Amniotic epithelial cell (primary cell): ENCODE data around the gene COL12A1.

Experiments
- DNase-seq: peaks from one replicate; pipeline ENCODE4 v3.0.0-alpha.2; 2010; ENCODE audit warnings: low read depth

COL12A1 gene

DNA sequence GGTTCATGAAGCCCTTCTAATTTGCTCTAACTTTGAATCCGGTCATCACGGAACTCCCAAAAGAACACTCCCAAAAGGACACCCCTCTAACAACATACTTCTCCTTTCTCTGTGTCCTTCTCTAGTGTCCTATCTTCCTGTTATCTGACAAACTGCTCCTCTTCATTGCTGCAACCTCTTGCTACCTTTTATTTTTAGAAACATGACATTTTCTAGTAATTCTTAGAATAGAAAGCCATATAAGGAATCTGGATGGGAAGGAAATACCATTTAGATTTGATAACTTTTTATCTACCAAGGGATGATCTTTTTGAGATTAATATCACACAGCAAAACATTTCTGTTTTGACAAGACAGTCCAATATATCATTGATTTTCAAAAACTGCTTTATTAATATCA, 63.1 kb downstream of the COL12A1 start:
- DNase-seq: no peak

DNA sequence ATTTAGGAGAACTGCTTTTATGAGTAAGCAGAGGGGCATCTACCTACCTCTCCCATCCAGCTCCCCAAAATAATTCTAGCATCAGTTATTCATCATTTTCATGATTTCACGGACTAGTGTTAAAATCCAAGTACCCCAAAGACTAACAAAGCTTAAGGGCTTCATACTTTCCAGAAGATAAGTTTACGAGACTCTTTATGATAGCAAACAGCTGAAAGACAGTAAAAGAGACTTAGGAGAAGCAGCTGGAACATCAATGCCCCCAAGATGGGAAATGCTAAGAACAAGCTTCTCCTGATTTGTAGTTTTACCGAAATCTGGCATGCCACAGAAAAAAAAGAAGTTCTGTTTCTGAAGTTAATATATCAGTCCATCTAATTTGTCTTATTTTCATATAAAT, 70.0 kb downstream of the COL12A1 start:
- no peak for DNase-seq

- DNase-seq: no peak
These were observed 70.4 kb downstream of the COL12A1 start for GRCh38 chr6:75135450-75135849.

GRCh38 chr6:75130784-75131183, 75.1 kb downstream of the COL12A1 start:
- peak; percentile 38 for DNase-seq

- DNase-seq: peak; percentile 87
These were observed 76.8 kb downstream of the COL12A1 start for GRCh38 chr6:75128878-75129570.

DNA sequence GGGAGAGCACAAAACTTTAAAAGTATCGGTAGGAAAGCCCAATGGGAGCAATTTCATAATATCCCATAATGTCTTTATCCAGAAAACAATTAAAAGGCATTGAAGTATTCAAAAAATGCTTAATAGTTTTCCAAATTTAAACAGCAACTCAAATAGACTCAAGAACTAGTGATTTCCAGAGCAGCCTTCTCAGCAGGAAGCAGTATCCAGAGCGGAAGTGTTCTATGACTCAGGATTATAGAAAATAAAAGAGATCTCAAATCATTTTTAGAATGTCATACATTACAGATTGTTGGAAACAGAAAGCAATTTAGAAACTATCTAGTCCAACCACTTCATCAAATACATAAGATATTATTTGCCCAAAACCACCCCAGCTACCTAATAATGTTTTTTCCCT, 79.3 kb downstream of the COL12A1 start:
- no peak for DNase-seq

- DNase-seq: peak; percentile 73
These were observed 80.9 kb downstream of the COL12A1 start for GRCh38 chr6:75124983-75125382.

DNA sequence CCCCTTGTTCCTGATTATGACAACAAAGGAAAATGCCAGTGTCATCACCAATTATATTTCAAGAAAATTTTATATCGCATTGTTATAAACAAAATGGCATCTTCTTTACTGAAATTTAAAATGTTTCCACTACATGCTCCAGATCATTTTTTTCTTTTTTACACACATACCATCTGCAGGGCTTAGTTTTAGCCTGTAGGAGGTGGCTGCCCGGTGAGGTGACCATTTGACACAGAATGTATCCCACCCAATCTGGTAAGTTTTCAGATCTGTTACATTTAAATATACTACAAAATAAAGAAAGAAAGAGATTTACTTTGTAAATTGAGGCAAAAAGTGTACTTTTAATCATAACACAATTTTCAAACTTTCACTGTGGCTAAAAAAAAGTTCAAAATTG, 81.8 kb downstream of the COL12A1 start:
- no peak for DNase-seq

GRCh38 chr6:75118925-75119515, 86.8 kb downstream of the COL12A1 start:
- DNase-seq: no peak

DNA sequence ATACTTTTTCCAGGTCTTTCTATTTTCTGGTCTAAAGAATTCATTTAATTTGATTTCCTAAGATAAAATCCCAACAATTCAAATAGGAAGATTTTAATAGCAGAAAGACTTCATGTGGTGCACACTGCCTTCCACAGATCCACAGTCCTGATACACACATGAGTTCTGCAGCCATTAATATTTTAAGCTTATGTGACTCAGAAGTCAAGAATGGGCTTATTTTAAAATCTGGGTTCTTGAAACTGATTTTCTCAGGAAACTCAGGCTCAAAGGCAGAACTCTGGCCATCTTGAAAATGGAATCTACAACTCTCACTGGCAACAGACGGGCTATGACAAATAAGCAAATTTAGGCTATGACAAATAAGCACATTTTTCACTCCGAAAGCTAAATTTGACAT, 88.2 kb downstream of the COL12A1 start:
- DNase-seq: peak; percentile 27

GRCh38 chr6:75116946-75117345, 88.9 kb downstream of the COL12A1 start:
- no peak for DNase-seq

GRCh38 chr6:75115481-75115880, 90.4 kb downstream of the COL12A1 start:
- DNase-seq: peak; percentile 46

DNA sequence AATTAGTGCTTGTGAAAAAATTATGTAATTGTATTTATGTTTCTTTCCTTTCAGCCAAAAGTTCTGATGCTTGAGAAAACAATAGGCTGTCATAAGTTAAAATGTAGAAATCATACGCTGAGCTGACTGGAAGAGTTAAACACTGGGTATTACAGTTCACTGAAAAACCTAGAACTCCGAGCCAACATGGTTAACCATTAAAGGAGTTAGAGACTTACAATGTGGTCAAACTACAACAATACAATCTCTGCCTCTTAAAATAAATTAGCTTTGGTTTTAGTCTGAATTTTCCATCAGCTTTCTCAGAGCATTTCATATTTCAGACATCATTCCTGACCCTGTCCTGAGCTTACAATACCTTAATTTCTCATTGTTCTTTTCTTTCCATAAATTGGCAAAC, 91.0 kb downstream of the COL12A1 start:
- DNase-seq: no peak

DNA sequence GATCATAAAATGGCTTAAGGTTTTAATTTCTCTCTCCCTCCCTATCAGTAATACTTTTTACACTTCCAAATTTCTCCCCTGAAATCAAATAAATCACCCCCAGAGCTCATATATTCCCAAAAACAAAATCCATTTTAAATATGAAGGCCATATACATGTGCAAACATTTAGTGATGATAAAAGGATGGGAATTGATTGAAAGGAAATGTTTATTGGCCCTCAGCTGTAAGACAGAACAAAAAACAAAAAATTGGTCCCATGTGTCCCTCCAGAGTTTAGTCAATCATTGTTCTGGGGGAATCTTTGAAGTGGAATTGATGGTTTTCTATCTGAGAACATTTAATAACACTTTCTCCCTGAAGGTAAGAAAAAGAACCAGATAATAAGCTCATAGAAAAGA, 91.7 kb downstream of the COL12A1 start:
- no peak for DNase-seq

- peak; percentile 58 for DNase-seq
These were observed 92.4 kb downstream of the COL12A1 start for GRCh38 chr6:75113446-75113845.

DNA sequence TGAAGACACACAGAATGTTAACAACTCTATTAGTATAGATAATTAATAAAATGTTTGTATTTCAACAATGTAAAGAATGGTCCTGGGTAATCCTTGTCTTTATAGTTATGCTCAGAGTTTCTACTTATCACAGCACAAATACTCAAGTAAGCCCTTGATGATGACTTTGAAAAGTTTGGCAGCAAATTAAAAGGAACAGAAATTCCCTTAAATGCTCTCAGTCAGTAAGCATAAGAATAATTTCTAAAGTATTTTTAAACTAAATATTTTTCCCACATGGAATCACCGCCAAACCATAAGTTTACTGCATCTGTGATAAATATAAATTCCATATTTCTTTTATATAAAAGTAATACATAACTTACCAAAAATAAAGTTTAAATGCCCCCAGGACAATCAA, 96.1 kb downstream of the COL12A1 start:
- no peak for DNase-seq

DNA sequence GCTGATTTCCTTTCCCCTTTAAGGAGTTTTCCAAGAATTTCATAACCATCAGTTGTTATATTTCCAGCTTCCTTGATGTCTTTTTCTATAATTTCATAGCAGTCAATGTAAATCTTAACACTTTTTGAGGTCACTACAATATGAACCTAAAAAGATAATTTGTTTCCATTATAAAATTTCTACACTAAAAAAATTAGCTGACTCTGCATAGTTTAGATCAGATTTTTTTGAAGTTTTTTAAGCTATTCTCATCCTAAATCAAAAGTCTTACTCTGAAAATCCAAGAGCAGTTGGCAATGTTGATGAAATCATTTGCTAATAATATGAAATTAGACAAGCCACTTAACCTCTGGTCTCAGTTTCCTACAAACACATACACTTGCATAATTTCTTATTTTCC, 96.8 kb downstream of the COL12A1 start:
- no peak for DNase-seq

DNA sequence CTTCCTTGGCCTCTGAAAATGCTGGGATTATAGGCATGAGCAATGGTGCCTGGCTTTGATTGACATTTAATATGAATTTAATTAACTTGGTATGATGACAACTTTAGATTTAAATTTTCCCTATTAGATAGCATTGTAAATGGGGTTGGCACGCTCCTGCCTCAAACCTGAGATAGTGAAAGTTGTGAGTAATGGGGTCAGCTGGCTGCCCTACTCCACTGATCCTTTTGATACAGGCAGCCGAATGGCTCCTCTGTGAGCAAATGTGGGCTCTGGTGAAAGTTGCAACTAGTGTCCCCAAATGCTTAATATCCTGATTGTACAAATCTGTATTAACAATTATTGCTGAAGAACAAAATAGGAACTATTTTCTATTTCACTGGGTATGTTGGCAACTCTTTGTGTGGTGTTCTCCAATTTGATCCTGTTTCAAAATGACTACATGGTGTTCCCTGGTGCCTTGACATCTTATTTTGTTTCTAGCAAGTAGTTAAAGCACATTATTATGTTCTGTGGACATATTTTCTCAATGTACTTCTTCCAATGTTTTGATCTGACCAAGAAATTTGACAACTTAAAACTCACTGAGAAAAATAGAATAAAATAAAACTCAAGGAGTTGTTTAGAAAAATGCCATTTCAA, 97.4 kb downstream of the COL12A1 start:
- no peak for DNase-seq

DNA sequence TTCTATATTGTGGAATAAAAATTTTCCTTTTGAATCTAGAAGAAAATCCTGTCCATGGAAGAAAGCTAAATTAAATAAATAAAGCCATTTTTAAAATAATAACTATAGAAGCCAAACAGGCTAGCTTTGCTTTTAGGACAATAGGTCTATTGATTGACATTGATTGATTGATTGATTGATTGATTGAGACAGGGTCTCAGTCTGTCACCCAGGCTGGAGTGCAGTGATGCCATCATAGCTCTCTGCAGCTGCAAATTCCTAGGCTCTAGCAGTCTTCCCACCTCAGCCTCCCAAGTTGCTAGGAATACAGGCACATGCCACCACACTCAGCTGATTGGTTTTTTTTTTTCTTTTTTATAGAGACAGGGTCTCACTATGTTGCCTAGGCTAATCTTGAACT, 97.9 kb downstream of the COL12A1 start:
- no peak for DNase-seq

- DNase-seq: no peak
These were observed 99.4 kb downstream of the COL12A1 start for GRCh38 chr6:75106426-75106825.

- no peak for DNase-seq
These were observed 102.4 kb downstream of the COL12A1 start for GRCh38 chr6:75103431-75103830.

- DNase-seq: no peak
These were observed 103.6 kb downstream of the COL12A1 start for GRCh38 chr6:75102301-75102700.

GRCh38 chr6:75101896-75102295, 104.0 kb downstream of the COL12A1 start:
- DNase-seq: peak; percentile 77

DNA sequence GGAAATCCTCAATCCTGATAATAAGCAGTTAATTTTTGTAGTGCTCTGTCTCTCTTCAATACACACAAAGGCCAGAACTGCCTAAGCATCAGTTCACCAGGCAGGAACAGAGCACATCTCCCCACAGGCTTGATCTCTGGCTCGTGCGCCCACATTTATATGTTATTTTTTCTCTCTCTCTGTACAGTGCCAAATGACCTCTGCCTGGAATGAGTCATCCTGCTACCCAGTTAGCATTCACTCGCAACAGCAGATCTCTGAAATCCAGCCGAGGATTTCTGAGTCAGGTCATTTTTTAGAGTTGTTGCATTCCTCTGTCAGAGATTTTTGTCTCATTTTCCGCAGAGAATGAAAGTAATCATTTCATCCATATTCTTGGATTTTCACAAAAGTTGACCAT, 107.1 kb downstream of the COL12A1 start:
- DNase-seq: peak; percentile 97
